22Rv1 (cell line): ENCODE results near the gene COL25A1.

Experiments
- ZFX ChIP-seq: fragments of 450-650 bp; IDR thresholded peaks from 2 replicates; pipeline ENCODE4 v1.6.1; 2017; ENCODE audit warnings: antibody characterized with exemption, borderline replicate concordance
- TF ChIP-seq, protein P1 (sequence below): fragments of 450-650 bp; IDR thresholded peaks from 2 replicates; pipeline ENCODE4 v1.5.1; 2017; ENCODE audit warnings: mild to moderate bottlenecking

DNA sequence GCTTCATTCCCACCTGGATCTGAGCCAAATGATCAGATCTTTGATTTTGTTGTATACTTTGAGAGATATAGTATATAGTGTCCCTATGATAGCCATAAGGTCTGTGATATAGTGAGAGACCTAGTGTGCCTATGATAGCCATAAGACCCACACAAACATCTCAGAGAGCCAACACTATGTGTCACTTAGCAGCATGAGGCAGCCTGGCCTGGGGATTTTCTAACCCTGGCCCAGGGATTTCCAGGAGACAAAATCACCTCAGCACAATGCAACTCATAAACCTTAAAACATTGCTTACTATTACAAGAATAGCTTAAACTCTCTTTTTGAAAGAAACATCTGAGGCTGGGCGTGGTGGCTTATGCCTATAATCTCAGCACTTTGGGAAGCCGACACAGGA lies 23.2 kb upstream of the COL25A1 start:
- TF ChIP-seq, protein P1, sequence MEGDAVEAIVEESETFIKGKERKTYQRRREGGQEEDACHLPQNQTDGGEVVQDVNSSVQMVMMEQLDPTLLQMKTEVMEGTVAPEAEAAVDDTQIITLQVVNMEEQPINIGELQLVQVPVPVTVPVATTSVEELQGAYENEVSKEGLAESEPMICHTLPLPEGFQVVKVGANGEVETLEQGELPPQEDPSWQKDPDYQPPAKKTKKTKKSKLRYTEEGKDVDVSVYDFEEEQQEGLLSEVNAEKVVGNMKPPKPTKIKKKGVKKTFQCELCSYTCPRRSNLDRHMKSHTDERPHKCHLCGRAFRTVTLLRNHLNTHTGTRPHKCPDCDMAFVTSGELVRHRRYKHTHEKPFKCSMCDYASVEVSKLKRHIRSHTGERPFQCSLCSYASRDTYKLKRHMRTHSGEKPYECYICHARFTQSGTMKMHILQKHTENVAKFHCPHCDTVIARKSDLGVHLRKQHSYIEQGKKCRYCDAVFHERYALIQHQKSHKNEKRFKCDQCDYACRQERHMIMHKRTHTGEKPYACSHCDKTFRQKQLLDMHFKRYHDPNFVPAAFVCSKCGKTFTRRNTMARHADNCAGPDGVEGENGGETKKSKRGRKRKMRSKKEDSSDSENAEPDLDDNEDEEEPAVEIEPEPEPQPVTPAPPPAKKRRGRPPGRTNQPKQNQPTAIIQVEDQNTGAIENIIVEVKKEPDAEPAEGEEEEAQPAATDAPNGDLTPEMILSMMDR: no peak
- TF ChIP-seq ZFX: no peak
